ENCODE data around the gene PTPN13.

Gene PTPN13

DNA sequence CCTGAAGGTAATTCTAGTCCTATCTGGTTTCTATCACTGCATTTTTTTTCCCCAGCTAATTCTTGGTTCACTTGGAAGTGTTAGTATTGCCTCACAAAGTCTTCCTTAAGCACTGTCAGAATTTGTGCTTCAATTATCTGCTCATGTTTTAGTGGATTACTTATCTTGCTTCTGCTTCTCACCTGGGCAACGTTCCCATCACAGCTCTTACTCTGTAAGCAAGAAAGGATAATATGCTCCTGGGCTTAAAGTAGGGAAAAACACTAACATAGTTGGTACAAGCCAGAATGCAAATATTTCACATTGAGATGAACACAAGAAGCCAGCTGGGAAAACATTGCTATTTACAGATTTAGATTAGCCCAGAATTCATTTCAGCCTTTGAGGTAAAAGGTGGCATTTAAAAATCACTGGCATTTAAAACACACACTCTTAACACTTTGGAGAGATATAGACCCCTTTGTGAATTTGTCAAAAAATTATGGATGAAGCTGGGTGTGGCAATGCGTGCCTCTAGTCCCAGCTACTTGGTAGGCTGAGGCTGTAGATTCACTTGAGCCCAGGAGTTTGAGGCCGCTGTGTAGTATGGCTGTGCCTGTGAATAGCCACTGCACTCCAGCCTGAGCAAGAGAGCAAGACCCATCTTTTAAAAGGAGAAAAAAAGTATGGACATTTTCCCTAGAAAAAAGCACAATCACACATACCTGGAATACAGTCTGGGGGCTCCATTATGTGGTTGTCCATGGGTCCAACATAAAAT is 6.6 kb upstream of the PTPN13 start:
- DNase-seq, result no peak

DNA sequence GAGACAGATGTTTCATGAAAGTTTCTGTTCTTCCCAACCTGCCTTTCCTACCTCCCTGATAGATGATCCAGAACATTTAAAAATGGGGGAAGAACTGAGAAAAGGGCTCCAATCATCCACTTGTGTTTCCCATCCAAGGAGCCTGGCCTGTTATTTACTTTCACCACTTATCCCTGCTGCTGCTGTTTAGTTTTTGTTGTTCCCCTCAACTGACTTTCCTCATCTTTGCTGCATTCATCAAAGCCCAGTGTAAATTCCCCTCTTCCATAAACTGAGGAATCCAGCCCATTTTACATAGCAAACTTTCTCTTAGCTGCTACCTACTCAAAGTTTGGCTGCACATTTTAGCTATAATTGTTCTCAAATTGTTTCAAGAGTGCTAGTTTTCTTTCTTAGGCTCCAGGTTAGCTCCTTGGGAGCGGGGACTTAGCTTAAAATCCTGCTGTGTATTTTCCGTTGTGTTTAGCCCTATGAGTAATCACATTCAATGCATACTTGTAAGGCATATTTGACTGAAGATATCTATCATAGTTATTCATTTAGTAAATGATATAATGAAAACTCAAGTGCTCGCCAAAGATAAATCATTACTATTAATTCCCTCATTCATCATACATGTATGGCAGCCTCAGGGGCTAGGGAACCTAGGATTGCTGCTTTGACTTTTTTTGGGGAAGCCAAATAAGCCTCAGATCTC is 1.4 kb upstream of the PTPN13 start:
- no peak for DNase-seq

- peak; percentile 6 for DNase-seq
These were observed 677 bp downstream of the PTPN13 start for GRCh38 chr4:86594559-86595425.

DNA sequence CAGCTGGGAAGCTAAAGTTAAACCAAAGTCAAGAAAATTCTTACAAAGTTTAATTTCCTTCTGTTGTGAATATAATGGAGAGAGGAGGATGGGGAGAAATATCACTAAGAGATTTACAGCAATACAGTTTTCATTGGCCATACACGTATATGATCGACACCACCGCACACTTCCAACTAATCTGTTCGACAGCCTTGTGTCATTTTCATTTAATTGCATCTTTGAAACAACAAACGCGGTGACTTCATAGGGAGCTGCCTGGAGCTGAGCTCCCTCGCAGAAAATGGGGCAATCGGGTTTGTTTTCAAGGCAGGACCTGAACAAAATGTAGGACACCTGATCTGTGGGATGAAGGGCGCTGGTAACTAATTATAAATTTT is 1.3 kb downstream of the PTPN13 start:
- no peak for DNase-seq

DNA sequence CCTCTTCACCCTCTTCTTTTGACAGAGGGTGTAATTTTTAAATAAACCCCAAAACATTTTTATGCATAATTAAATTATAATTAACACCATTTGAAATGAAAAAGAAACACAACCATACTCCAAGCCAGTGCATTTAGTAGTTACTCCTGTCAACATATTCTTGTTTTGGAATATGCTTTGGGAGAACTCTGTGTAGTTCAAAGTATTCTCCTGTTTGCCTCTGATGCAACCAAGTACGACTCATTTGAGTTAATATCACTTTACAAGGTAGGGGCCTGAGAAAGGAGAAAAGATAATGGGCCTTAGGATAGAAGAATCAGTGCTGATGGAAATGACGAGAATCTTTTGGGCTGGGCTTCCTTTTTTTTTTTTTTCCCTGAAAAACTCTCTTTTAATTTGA is 2.7 kb downstream of the PTPN13 start:
- DNase-seq, result no peak

DNA sequence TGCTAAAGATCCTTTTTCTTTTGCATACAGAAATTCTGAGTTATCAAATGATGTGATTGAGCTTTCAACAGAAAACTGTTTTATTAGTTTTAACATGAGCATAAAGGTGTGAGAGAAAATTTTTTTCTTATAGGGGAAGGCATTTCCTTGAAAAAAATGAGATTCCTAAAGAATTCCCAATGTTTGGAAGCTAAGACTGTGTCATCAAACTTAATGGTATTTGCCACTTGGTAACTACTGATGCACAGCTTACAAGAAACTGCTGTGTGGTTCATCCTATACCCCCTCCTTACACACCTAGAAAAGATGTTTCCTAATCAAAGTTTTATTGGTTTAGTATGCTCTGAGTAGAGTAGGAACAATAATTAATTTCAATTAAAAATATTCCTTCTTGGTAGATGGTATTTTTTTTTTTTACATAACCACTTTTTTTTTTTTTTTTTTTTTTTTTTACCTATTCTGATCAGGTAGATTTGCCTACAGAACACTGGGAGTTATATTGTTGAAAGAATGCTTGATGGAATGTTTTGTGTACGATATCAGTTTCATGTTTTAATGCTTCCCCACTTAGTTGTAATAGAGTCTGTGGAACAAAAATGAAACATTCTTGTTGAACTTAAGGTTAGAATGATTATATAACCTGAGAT is 6.0 kb downstream of the PTPN13 start:
- no peak for DNase-seq

DNA sequence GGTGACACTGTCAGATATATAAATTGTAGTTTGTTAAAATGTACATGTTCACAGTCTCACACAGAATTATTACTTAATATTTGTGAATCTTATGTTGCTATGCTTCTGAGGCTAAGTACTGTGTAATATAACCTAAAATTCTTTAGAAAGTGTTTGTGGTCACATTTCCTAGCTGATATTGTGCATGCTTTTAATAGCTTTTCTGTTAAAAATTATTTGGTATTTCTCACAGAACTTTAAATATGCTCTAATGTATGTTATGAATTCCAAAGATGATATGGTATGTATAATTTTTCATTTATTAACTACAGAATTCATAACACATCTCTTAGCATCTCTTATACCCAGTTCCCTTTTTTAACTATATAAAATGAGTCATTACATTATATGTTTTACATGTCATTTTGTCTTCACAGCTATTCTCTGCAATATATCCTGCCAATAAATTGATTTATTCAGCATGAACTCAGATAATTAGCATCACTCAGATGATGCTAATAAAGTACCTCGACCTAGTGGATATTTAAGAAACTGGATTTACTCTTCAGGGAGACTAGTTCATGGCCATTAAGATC is 9.3 kb downstream of the PTPN13 start:
- no peak for DNase-seq

GRCh38 chr4:86606809-86607208 is 12.7 kb downstream of the PTPN13 start:
- DNase-seq, result no peak

GRCh38 chr4:86608757-86609375 is 14.8 kb downstream of the PTPN13 start:
- DNase-seq, result no peak

DNA sequence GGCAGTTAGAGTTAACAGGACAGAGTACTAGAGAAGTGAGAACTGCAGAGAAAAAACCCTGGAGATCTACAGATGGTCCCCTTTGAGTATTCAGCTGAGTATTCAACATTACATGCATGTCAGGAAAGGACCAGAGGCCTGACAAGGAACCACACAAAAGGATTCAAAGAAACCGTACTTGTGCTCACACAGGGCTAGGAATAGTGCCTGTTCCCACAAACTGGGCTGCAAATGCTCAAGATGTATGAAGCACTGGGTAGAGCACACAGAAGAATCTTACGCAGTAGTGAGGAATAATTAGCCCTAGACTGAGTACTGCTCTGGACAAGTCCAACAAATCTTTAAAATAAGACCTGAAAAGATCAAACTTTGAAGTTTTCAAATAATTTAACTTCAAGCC is 17.6 kb downstream of the PTPN13 start:
- DNase-seq, result no peak

GRCh38 chr4:86613734-86614133 is 19.6 kb downstream of the PTPN13 start:
- no peak for DNase-seq

GRCh38 chr4:86614865-86615264 is 20.8 kb downstream of the PTPN13 start:
- DNase-seq, result no peak

DNA sequence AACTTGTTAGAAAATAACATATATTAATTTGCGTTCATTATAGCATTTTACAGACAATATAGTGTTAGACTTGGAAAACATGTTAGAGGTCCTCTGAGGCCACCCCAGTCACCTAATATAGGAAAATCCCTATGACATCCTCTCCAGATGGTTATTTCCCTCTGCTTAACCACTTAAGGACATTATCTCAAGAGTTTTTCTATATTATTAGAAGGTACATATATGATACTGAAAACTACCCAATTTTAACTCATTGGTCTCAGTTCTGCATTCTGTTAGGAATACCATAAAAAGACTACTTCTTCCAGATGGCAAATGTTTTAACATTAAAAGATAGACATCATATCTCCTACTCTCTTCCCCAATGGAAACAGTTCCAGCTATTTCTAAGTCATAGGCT is 21.4 kb downstream of the PTPN13 start:
- DNase-seq, result no peak

- DNase-seq, result no peak
These were observed 25.5 kb downstream of the PTPN13 start for GRCh38 chr4:86619656-86620055.

DNA sequence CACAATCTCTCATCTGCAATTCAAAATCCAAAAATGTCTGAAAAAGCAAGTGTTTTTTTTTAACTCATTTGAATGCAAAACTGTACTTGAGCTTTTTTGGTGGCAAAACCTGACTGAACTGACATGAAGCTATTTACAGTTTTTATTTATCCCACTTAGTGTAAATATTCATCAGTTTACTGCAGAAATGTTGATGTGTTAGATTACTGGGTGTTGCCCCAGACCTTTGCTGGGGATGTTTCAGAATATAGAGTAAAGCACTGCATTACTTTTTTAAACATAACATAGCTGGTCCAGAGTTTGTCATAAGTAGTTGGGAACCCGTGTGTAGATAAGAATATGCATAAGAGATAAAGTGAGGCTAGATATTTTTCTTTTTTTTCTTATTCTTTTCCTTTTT is 27.3 kb downstream of the PTPN13 start:
- DNase-seq, result no peak

DNA sequence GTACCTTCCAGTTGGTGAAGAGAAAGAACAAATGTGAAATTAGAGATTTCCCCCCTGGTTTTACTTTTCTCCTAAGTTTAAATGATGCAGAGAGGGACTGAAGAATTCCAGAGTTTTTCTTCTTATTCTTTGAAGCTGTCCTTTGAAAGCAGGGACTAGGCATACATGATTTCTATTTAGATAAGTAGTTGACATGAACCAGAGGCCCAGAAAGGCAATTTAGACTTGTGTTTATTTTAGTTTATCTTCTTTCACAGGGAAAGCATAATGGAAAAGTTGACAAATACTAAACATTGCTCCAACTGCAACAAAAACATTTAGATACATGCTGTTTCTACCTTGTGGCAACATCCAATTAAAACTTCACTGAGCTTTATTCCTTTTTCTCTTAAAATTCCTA is 32.0 kb downstream of the PTPN13 start:
- DNase-seq, result no peak

GRCh38 chr4:86627462-86628135 is 33.5 kb downstream of the PTPN13 start:
- DNase-seq, result no peak

- DNase-seq, result no peak
These were observed 36.5 kb downstream of the PTPN13 start for GRCh38 chr4:86630629-86631028.

GRCh38 chr4:86631166-86631565 is 37.1 kb downstream of the PTPN13 start:
- no peak for DNase-seq

GRCh38 chr4:86633854-86634253 is 39.7 kb downstream of the PTPN13 start:
- no peak for DNase-seq

GRCh38 chr4:86640469-86640868 is 46.4 kb downstream of the PTPN13 start:
- no peak for DNase-seq
